B cell (primary cell): ENCODE results near the gene UTP3.

Experiments used
- EZH2 ChIP-seq: IDR thresholded peaks from 2 replicates; pipeline ENCODE4 v1.6.1; 2012; ENCODE audit warnings: borderline replicate concordance, low read depth, mild to moderate bottlenecking, moderate library complexity, low read length; ENCODE audit not compliant: insufficient read depth, poor library complexity, severe bottlenecking
- TF ChIP-seq, protein P1 (sequence below): fragments of 200-600 bp; IDR thresholded peaks from one replicate; pipeline ENCODE4 v1.8.0; 2022; ENCODE audit warnings: antibody characterized with exemption, mild to moderate bottlenecking

GRCh38 chr4:70715097-70715496, 26.8 kb downstream of the UTP3 start:
- TF ChIP-seq, protein P1, sequence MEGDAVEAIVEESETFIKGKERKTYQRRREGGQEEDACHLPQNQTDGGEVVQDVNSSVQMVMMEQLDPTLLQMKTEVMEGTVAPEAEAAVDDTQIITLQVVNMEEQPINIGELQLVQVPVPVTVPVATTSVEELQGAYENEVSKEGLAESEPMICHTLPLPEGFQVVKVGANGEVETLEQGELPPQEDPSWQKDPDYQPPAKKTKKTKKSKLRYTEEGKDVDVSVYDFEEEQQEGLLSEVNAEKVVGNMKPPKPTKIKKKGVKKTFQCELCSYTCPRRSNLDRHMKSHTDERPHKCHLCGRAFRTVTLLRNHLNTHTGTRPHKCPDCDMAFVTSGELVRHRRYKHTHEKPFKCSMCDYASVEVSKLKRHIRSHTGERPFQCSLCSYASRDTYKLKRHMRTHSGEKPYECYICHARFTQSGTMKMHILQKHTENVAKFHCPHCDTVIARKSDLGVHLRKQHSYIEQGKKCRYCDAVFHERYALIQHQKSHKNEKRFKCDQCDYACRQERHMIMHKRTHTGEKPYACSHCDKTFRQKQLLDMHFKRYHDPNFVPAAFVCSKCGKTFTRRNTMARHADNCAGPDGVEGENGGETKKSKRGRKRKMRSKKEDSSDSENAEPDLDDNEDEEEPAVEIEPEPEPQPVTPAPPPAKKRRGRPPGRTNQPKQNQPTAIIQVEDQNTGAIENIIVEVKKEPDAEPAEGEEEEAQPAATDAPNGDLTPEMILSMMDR: no peak
- no peak for TF ChIP-seq EZH2
